GM21515 (cell line): ENCODE measurements around the gene PSG7.
"Not testable (repeated sequence)": the region's sequence is repeated elsewhere in the genome, so short reads cannot be mapped to it uniquely, and the experiment has no call there.

Experiments
- ATAC-seq: cut with Tn5 transposase; IDR thresholded peaks from one replicate; pipeline ENCODE4 v1.9.1; 2021; ENCODE audit not compliant: unreplicated experiment

Gene PSG7

DNA sequence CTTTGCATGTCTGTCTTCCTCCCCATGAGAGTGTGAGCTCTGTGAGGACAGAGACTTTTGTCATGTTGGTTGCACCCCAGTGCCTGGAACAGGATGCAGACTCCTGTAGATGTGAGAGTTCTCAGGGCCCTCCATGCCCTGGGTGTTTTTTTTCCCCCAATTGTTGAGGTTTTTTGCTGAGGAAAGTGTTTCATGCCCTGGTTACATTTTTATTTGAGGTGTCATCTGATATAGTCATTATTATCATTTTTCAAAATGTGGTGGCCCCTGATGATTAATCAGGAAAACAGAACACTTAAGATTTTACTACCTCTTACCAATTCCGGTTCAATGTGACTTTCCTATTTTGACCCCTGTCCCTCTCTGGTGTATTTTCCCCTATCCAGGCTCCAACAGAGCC, 20.1 kb downstream of the PSG7 start:
- ATAC-seq, result not testable (repeated sequence)

GRCh38 chr19:42913516-42913915, 23.5 kb downstream of the PSG7 start:
- not testable (repeated sequence) for ATAC-seq

DNA sequence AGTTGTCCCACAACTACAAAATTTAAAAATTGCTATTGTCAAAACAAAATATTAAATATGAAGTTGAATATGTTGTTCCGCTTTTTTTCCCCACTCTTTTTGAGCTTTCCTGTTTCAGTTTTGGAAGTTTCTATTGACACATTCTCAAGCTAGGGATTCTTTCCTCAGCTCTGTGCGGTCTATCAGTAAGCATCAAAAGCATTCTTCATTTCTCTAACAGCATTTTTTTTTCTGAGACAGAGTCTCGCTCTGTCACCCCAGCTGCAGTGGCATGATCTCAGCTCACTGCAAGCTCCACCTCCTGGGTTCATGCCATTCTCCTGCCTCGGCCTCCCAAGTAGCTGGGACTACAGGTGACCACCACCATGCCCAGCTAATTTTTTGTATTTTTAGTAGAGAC, 24.1 kb downstream of the PSG7 start:
- ATAC-seq, result not testable (repeated sequence)

DNA sequence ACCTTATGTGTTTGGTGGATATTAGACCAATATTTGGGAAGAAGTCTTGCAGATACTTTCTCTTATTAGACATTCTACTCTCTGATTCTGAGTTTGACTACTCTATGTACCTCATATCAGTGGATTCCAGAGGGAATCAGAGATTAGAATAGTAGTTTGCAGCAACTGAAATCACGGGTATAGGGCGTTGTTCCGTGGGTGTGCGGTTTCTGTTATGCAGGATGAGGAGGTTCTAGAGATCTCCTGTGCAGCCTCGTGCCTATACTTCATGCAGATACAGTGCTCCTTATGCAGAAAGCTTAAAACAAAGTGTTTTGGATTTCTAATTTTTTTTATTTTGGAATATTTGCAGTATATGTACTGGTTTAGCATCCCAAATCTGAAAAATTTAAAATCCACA, 25.3 kb downstream of the PSG7 start:
- ATAC-seq, result not testable (repeated sequence)

GRCh38 chr19:42906162-42906561, 30.8 kb downstream of the PSG7 start:
- ATAC-seq, result not testable (repeated sequence)

DNA sequence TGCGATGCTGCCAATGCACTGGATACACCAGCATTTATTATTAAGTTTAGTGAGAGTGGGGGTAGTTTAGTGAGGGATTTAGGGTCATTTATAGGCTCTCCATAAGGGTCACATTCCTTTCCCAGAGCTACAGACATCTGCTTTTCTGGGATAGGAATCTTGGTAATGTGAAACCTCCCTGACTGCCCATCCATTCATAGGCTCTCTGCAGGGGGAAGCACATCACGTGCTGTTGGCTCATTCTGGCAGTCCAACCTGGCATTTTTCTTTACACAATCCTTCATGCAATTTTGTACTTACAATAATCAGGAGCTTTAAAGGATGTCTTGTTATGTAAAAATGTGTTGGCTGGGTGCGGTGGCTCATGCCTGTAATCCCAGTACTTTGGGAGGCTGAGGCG, 36.4 kb downstream of the PSG7 start:
- ATAC-seq, result not testable (repeated sequence)

- not testable (repeated sequence) for ATAC-seq
These were observed 37.3 kb downstream of the PSG7 start for GRCh38 chr19:42899674-42900073.

DNA sequence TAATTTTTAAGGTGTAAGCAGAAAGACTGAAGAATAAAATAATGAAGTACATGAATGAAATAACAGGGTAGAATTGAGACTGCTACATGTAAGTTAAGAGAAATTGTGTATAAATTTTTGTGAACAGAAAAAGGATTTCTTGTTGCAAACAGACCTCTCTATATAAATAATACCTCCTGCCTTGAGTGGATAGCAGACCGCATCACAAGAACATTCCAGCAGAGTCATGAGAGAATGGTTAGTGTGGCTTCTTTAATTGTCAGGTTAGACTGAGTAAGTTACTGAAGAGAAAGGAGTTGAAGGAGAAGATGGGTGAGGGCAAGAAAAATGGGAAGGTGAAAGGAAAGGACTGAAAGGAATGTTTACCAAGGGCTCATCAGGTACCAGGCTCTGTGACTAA, 37.9 kb downstream of the PSG7 start:
- not testable (repeated sequence) for ATAC-seq

GRCh38 chr19:42898656-42899055, 38.4 kb downstream of the PSG7 start:
- not testable (repeated sequence) for ATAC-seq

GRCh38 chr19:42897729-42898128, 39.3 kb downstream of the PSG7 start:
- ATAC-seq, result not testable (repeated sequence)

DNA sequence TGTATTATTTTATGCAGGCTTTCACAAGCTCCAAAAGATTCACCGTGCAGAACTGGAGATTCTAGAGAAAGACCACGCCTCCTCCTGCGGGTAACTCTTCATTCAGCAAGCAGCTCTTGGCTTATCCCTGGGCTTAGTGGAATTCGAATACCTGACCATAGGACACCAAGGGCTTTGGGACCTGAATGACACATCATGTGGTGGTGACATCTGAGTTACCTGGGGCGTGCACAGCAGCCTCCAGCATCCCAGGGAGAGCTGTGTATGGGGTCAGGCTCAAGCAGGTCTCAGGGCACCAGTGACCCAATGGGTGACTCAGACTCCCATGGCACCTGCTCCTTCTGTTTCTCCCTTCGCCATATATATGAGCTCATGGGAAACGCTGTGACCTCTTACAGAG, 46.6 kb downstream of the PSG7 start:
- not testable (repeated sequence) for ATAC-seq

DNA sequence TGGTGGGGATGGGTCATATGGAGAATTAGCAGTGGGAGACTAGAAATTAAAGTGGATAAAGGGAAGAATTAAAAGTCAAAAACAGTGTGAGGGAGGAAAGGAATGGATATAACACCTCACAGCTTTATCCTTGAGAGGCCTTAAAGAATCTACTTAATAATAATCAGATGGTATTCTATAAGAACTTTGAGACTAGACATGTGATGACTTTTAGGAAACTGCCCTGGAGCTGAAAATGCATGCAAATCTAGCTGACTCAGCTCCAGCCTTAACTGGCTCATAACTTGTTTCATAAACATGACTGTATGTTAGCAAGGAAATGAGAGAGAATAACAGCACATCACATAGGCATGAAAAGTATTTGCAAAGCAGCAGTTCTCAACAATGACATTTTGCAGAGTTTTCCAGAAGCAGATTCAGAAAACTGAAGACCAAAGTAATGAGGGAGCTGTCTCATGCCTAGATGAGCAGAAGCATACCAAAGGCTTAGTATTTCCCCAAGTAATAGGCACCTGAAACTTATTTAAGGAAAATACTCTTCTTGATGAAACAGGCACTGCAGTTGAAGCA, 49.0 kb downstream of the PSG7 start:
- ATAC-seq, result not testable (repeated sequence)

DNA sequence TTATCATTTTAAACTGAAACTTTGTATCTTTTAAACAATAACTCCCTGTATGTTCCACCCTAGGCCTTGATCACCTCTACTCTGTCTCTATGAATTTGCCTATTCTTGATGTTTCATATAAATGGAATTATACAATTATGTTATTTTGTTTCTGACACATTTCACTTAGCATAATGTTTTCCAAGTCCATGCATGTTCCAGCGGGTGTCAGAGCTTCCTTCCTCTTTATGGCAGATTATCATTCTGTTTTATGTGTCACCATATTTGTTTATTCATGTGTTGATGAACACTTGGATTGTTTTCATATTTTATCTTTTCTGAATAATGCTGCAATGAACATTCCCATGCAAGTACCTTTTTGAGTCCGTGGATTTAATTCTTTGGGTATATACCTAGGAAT, 54.3 kb downstream of the PSG7 start:
- not testable (repeated sequence) for ATAC-seq

- not testable (repeated sequence) for ATAC-seq
These were observed 55.0 kb downstream of the PSG7 start for GRCh38 chr19:42882010-42882409.

DNA sequence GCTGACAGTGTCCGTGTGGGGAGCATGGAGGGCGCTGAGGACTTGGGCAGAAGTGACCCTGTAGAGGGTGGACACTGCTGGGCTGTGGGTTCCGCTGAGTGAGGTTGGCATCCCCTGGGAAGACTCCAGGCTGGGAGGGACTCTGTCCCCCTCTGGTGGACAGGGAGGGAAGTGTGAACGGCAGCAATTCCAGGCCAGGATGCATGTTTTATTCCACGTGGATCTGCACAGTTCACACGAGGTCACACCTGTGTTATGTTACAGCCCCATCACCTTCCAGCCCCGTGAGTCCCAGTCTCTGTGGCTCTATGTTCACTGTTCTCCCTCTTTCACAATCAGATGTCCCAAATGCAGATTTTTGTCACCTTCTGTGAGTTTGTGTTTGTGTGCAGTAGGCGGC, 55.7 kb downstream of the PSG7 start:
- not testable (repeated sequence) for ATAC-seq

GRCh38 chr19:42880621-42881020, 56.4 kb downstream of the PSG7 start:
- not testable (repeated sequence) for ATAC-seq

GRCh38 chr19:42879613-42880012, 57.4 kb downstream of the PSG7 start, which contains the start of gene PSG1:
TSS of gene PSG1 (minus strand) at chr19:42879713. CDS start at chr19:42879581, 132 bp downstream.
- ATAC-seq, result no peak

DNA sequence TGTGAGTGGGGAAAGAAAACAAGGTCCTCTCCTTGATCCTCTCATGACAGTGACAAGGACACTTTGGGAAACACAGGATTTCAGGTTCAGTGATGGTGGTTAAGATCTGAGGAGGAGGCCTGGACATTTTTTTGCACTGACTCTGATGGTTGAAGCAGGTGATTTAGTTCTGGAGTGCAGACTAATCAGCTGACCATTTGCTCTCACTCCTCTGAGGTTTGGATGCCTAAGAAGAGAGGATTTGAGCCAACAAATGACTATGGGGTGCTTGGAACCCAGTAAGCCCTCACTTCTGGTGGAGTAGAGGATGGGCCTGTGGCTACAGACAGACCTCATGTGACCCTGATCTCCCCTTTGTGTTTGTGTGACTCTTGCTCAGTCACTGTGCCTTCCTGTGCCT, 60.4 kb downstream of the PSG7 start:
- not testable (repeated sequence) for ATAC-seq

- ATAC-seq, result not testable (repeated sequence)
These were observed 61.1 kb downstream of the PSG7 start for GRCh38 chr19:42875881-42876280.

DNA sequence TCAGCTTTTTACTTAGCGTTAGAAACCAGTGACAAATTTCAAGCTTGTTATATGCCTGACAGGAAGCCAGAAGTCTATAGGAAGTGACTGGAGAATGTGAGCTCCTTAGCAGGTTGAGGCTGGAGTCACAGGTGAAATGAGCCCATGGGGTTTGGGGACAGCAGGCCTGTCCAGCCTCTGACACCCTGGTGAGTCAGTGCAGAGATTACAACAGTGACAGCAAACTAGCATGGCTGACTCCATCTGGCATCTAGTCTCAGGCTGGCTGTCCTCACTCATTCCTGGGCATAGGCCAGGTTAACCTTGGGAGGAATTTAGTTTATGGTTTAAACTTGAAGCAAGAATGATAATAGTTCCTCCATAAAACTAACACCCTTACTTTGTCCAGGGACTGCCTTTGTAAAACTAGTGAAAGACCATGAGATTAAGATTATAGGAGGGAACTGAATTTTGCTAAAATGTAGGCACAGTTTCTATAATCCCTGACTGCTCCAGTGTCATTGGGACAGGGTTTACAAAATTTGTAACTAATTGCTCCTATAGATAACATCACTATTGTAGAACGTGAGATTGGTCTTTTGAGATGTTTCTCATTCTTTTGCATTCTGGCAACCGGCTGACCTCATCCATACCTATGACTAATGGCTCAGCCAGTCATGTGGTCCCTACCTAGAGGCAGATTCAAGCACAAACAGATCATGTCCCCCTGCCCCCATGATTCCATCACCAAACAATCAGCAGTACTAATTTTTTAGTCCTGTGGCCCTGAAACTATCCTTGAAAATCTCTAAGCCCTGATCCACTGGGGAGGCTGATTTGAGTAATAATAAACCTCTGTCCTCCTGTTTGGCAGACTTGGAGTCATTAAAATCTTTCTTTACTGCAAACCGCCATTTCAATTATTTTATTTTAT, 61.9 kb downstream of the PSG7 start:
- ATAC-seq, result not testable (repeated sequence)

DNA sequence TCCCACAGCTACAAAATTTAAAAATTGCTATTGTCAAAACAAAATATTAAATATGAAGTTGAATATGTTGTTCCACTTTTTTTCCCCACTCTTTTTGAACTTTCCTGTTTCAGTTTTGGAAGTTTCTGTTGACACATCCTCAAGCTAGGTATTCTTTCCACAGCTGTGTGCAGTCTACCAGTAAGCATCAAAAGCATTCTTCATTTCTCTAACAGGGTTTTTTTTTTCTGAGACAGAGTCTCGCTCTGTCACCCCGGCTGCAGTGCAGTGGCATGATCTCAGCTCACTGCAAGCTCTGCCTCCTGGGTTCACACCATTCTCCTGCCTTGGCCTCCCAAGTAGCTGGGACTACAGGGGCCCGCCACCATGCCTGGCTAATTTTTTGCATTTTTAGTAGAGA, 62.9 kb downstream of the PSG7 start:
- ATAC-seq, result not testable (repeated sequence)
